Neural crest cell (in vitro differentiated cells): Measurements from ENCODE around the gene ANXA1. TPM values are rescaled to one million over a fixed set of nuclear protein-coding genes. Genes with fewer than 3 reads are reported as not detected.

ENCODE experiments used
- DNase-seq: peaks from one replicate; pipeline ENCODE4 v3.0.0; 2021; ENCODE audit warnings: low read depth, mixed read lengths, low spot score
- H3K27ac Mint-ChIP-seq: one replicate; pipeline ENCODE4 v1.8.0; 2021; ENCODE audit warnings: mild to moderate bottlenecking, mixed read lengths; ENCODE audit not compliant: unreplicated experiment
- H3K27me3 Mint-ChIP-seq: 2 replicates; pipeline ENCODE4 v1.8.0; 2021; ENCODE audit warnings: low read depth, mild to moderate bottlenecking, mixed read lengths
- H3K36me3 Mint-ChIP-seq: 2 replicates; pipeline ENCODE4 v1.8.0; 2021; ENCODE audit warnings: low read depth, mild to moderate bottlenecking, mixed read lengths
- H3K4me1 Mint-ChIP-seq: 2 replicates; pipeline ENCODE4 v1.8.0; 2021; ENCODE audit warnings: mixed read lengths
- H3K4me3 Mint-ChIP-seq: one replicate; pipeline ENCODE4 v1.8.0; 2021; ENCODE audit warnings: mild to moderate bottlenecking, mixed read lengths
- H3K9me3 Mint-ChIP-seq: 2 replicates; pipeline ENCODE4 v1.8.0; 2021; ENCODE audit warnings: mixed read lengths
- CTCF ChIP-seq: fragments of 200-600 bp; sonication (generic); conservative IDR thresholded peaks from 2 replicates; pipeline ENCODE4 v1.5.0; 2021; ENCODE audit warnings: antibody characterized with exemption, mild to moderate bottlenecking
- total RNA-seq: library from RNA; stranded (reverse); gene quantifications from 2 replicates; pipeline ENCODE4 v1.2.1, GENCODE V29; 2021

Gene ANXA1
- total RNA-seq, 1 donor from 2014 or later: 6.6 TPM

GRCh38 chr9:73174330-73174980 lies 22.8 kb downstream of the ANXA1 start:
- Mint-ChIP-seq H3K9me3 (no peaks in the 10 kb centered on the region), H3K27me3 (no peaks in the 10 kb centered on the region), H3K4me1 (peaks cover 12% of the 10 kb centered on the region), H3K36me3 (no peaks in the 10 kb centered on the region), H3K27ac (no peak overlapping the region), H3K4me3 (no peak overlapping the region)
- DNase-seq: no peak
- no peak for TF ChIP-seq CTCF

GRCh38 chr9:73176450-73176875 lies 24.8 kb downstream of the ANXA1 start:
- Mint-ChIP-seq H3K27me3 (no peaks in the 10 kb centered on the region), H3K4me1 (peaks cover 15% of the 10 kb centered on the region), H3K9me3 (no peaks in the 10 kb centered on the region), H3K36me3 (no peaks in the 10 kb centered on the region), H3K4me3 (no peak overlapping the region), H3K27ac (no peak overlapping the region)
- DNase-seq: no peak
- TF ChIP-seq CTCF: no peak

- H3K27ac Mint-ChIP-seq: no peak overlapping the region
- peaks cover 15% of the 10 kb centered on the region for H3K4me1 Mint-ChIP-seq
- H3K9me3 Mint-ChIP-seq: no peaks in the 10 kb centered on the region
- H3K27me3 Mint-ChIP-seq: no peaks in the 10 kb centered on the region
- no peak for TF ChIP-seq CTCF
- H3K36me3 Mint-ChIP-seq: no peaks in the 10 kb centered on the region
- no peak for DNase-seq
- H3K4me3 Mint-ChIP-seq: no peak overlapping the region
Measured at GRCh38 chr9:73178044-73178443, 26.4 kb downstream of the ANXA1 start.

GRCh38 chr9:73179589-73179988 lies 27.9 kb downstream of the ANXA1 start:
- no peaks in the 10 kb centered on the region for H3K27me3 Mint-ChIP-seq
- peak overlapping the region; percentile 23 for H3K27ac Mint-ChIP-seq
- no peaks in the 10 kb centered on the region for H3K36me3 Mint-ChIP-seq
- H3K9me3 Mint-ChIP-seq: no peaks in the 10 kb centered on the region
- DNase-seq: no peak
- no peak overlapping the region for H3K4me3 Mint-ChIP-seq
- peaks cover 7% of the 10 kb centered on the region for H3K4me1 Mint-ChIP-seq
- TF ChIP-seq CTCF: no peak

- Mint-ChIP-seq H3K9me3 (no peaks in the 10 kb centered on the region), H3K4me1 (peaks cover 7% of the 10 kb centered on the region), H3K27me3 (no peaks in the 10 kb centered on the region), H3K36me3 (no peaks in the 10 kb centered on the region), H3K27ac (no peak overlapping the region), H3K4me3 (no peak overlapping the region)
- no peak for DNase-seq
- TF ChIP-seq CTCF: no peak
Measured at GRCh38 chr9:73180403-73180802, 28.7 kb downstream of the ANXA1 start.
